Amniotic epithelial cell (primary cell): ENCODE results near the gene CAPN5.
A peak's percentile ranks its signal among the peaks of the same experiment; 100 is the strongest.

ENCODE experiments used
- DNase-seq: peaks from one replicate; pipeline ENCODE4 v3.0.0-alpha.2; 2010; ENCODE audit warnings: low read depth

Gene CAPN5

DNA sequence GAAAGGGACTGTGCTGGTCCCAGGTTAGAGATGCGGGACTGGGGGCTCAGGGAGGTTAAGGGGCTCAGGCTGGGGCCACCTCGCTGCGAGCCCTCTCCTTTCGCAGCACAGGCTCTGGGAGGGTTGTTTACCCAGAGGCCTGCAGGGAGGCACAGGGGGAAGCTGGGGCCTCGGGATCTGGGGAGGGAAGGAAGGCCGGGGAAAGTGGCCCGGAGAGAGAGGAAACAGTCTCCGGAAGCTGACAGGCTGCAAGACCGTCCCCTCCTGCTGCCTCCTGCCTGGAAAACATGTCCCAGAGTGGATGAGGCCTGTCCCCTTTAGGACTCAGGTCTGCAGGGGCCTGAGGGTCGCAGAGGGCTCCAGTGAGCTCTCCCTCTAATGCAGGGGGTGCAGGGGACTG, 106.7 kb downstream of the CAPN5 start:
- no peak for DNase-seq

DNA sequence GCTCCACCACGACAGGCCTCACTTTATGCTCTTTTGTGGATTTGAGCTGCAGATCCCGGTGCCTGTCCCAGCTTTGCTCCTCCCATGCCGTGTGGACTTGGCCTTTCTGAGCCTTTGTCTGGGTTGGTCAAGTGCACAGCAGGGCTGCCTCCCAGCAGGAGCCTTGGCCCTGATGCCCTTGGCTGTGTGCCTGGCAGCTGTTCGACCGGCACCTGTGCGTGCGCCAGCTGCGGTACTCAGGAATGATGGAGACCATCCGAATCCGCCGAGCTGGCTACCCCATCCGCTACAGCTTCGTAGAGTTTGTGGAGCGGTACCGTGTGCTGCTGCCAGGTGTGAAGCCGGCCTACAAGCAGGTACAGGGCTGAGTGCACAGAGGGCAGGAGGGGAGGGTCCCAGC, 107.8 kb downstream of the CAPN5 start:
- no peak for DNase-seq

DNA sequence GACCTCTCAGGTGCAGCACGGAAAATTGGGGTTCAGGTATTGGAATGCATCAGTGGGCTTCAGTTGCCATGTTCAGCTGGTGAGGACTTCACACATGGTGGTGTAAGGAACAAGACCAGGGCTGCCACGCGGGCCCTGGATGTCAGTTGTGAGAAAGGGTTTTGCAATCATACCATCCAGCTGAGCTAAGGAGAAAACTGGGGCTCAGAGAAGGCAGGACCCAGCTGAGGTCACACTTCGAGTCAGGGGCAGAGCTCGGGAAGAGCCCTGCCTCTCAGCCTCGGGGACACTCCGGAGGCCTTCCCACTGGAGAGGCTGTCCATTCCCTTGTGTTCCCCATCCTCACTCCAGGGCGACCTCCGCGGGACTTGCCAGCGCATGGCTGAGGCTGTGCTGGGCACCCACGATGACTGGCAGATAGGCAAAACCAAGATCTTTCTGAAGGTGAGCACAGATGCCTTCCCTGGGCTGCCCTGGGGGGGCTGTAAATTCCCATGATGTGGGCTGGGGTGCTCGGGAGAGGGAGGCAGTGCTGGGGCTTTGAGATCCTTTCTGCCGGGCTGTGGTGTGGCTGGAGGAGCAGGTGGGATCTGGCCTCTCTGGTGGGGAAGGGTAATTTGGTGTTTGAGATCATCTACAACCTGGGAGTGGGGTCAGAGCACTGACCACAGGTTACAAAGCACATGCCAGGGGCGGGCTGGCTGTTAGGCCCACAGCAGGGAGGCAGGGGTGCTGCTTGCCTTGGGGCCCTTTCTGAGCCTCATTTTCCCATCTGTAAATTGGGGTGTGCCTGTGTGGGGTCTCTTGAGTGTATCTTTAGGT, 108.5 kb downstream of the CAPN5 start:
- peak; percentile 17 for DNase-seq
